Measurements from ENCODE around the gene RAD23A. TPM values are rescaled to one million over a fixed set of nuclear protein-coding genes. Genes with fewer than 3 reads are reported as not detected.
"Not testable (repeated sequence)": the region's sequence is repeated elsewhere in the genome, so short reads cannot be mapped to it uniquely, and the experiment has no call there.

The RAD23A gene
- 10 to 100 TPM; 37.6 to 85.9 TPM for total RNA-seq
- 100 to 1,000 TPM; 101 to 109 TPM for polyA plus RNA-seq (ENCODE audit: insufficient read length in 2 of 2)
- long read RNA-seq, donor 1, transcript RAD23A-207 (2 exons, 545 nt): minor isoform, 12 of 53 reads
- long read RNA-seq, donor 1, transcript RAD23A-201 (9 exons, 1,736 nt): major isoform, 23 of 53 reads
- long read RNA-seq, donor 1, transcript RAD23A-203 (9 exons, 1,746 nt): minor isoform, 17 of 53 reads
- long read RNA-seq, donor 1, partial matches to known transcripts: 0 of 53 reads
- long read RNA-seq, donor 1, other reads (novel, unspliced or antisense): 0 of 53 reads
- long read RNA-seq, donor 2, transcript RAD23A-201 (9 exons, 1,736 nt): minor isoform, 8 of 30 reads
- long read RNA-seq, donor 2, transcript RAD23A-207 (2 exons, 545 nt): minor isoform, 5 of 30 reads
- long read RNA-seq, donor 2, transcript RAD23A-203 (9 exons, 1,746 nt): major isoform, 10 of 30 reads
- long read RNA-seq, donor 2, partial matches to known transcripts: 5 of 30 reads
- long read RNA-seq, donor 2, other reads (novel, unspliced or antisense): 0 of 30 reads
- long read RNA-seq, donor 3, transcript RAD23A-203 (9 exons, 1,746 nt): major isoform, 17 of 32 reads
- long read RNA-seq, donor 3, transcript RAD23A-201 (9 exons, 1,736 nt): minor isoform, 7 of 32 reads
- long read RNA-seq, donor 3, transcript RAD23A-207 (2 exons, 545 nt): minor isoform, 8 of 32 reads
- long read RNA-seq, donor 3, partial matches to known transcripts: 0 of 32 reads
- long read RNA-seq, donor 3, other reads (novel, unspliced or antisense): 0 of 32 reads
- long read RNA-seq, donor 4, transcript RAD23A-203 (9 exons, 1,746 nt): minor isoform, 10 of 44 reads
- long read RNA-seq, donor 4, transcript RAD23A-207 (2 exons, 545 nt): major isoform, 18 of 44 reads
- long read RNA-seq, donor 4, transcript RAD23A-201 (9 exons, 1,736 nt): minor isoform, 16 of 44 reads
- long read RNA-seq, donor 4, partial matches to known transcripts: 0 of 44 reads
- long read RNA-seq, donor 4, other reads (novel, unspliced or antisense): 0 of 44 reads

DNA sequence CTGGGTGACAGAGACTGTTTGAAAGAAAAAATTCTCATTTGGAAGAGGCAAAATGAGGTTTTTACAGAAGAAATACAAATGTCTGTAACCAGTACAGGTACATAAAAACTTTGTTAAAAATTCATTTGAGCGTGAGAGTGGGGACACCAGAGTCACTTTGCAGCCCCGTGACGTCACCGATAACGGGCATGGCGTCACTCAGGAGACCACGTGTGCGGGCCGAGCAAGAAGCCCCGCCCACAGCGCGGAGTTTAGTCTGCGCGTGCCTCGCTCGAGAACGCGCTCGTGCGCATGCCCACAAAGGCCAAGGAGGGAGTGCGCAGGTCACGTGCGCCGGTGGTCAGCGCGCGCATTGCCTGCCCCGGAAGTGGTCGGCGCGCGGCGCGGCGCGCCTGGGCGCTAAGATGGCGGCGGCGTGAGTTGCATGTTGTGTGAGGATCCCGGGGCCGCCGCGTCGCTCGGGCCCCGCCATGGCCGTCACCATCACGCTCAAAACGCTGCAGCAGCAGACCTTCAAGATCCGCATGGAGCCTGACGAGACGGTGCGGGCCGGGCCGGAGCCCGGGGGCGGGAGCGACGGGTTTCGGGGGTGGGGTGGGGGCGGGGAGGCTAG lies at the start of gene RAD23A:
Gene RAD23A (plus strand): TSS at position 384 of the 613 bp plus-strand sequence. CDS start 87 bp downstream, at position 471.
- peak within 1 kb of the TSS; percentile 73 for H3K4me3 ChIP-seq (ENCODE audit: low read depth, low read length)
- no peaks in the 10 kb centered on the region for H3K27me3 ChIP-seq (ENCODE audit: control insufficient read depth, insufficient read depth, low read length)
- H3K36me3 ChIP-seq (ENCODE audit: control insufficient read depth, insufficient read depth, low read length): peaks cover 78% of the 10 kb centered on the region
- DNase-seq (ENCODE audit: low read depth in 4 of 6, low spot score in 6 of 6): peak; percentile 94 to 99 (median 96)
- H3K4me1 ChIP-seq (ENCODE audit: control insufficient read depth, insufficient read depth, low read length): peaks cover 35% of the 10 kb centered on the region
- H3K27ac ChIP-seq (ENCODE audit: low read depth, low read length): peak within 1 kb of the TSS; percentile 84
- H3K9me3 ChIP-seq (ENCODE audit: control insufficient read depth, insufficient read depth, low read length): no peaks in the 10 kb centered on the region
- under 1% methylated on average over 51 of the region's 62 CpGs for WGBS (ENCODE audit: insufficient coverage)

DNA sequence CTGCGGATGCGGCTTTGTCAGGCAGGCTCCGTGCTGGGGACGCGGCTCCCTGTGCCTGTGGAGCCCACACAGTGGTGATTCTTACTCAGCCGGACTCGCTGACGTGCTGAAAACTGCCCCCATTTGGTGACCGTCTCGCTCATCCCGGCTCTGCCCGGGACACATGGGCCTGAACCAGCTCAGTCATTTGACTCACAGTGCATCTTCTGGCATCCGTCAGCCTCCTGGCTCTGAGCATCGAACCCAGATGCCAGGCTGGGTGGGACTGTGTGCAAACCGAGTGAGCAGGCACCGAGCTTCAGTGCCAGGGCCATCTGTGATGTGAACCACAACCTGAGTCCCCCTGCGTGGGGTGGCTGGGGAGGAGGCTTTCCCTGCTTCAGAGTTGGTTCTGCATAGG lies 49.2 kb upstream of the RAD23A start:
- H3K4me3 ChIP-seq (ENCODE audit: low read depth, low read length): no peak overlapping the region
- no peaks in the 10 kb centered on the region for H3K9me3 ChIP-seq (ENCODE audit: control insufficient read depth, insufficient read depth, low read length)
- peaks cover 9% of the 10 kb centered on the region for H3K4me1 ChIP-seq (ENCODE audit: control insufficient read depth, insufficient read depth, low read length)
- H3K27me3 ChIP-seq (ENCODE audit: control insufficient read depth, insufficient read depth, low read length): no peaks in the 10 kb centered on the region
- H3K36me3 ChIP-seq (ENCODE audit: control insufficient read depth, insufficient read depth, low read length): peaks cover 68% of the 10 kb centered on the region
- H3K27ac ChIP-seq (ENCODE audit: low read depth, low read length): no peak overlapping the region
- WGBS (ENCODE audit: insufficient coverage): 96% methylated on average over 17 of the region's 17 CpGs
- DNase-seq (ENCODE audit: low read depth in 4 of 6, low spot score in 6 of 6): no peak

DNA sequence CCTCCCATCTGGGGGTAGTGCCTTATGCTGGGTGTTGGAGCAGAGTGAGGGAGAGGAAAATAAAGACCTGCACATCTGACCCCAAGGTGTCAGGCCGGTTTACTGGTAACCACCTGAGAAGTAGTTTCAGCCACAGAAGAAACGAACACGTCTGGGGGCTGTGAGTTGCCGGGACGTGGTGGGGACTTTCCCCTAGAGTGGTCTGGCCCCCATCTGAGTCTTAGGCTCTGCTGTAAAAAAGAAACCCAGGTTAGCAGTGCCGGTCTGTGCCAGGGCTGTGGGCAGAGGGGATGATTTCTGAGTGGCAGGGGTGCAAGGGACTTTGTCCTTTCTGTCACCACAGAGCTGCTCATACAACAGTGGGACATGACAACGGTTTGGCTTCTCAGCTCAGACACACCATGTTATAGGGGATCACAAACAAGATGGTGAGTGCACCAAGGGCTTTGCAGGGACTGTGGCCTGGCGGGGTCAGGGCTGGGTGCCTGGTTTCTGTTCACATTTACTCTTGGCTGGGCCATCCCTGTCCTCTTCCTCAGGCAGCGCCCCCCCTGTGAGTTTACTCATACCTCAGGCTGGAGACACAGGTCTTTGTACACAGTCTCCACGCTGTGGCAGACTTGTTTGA lies 45.7 kb upstream of the RAD23A start:
- no peak for DNase-seq (ENCODE audit: low read depth in 4 of 6, low spot score in 6 of 6)
- Histone ChIP-seq H3K36me3 (ENCODE audit: control insufficient read depth, insufficient read depth, low read length) (peaks cover 57% of the 10 kb centered on the region), H3K9me3 (ENCODE audit: control insufficient read depth, insufficient read depth, low read length) (no peaks in the 10 kb centered on the region), H3K27ac (ENCODE audit: low read depth, low read length) (no peak overlapping the region), H3K27me3 (ENCODE audit: control insufficient read depth, insufficient read depth, low read length) (no peaks in the 10 kb centered on the region), H3K4me1 (ENCODE audit: control insufficient read depth, insufficient read depth, low read length) (no peaks in the 10 kb centered on the region), H3K4me3 (ENCODE audit: low read depth, low read length) (no peak overlapping the region)
- WGBS (ENCODE audit: insufficient coverage): 87% methylated on average over 10 of the region's 10 CpGs

DNA sequence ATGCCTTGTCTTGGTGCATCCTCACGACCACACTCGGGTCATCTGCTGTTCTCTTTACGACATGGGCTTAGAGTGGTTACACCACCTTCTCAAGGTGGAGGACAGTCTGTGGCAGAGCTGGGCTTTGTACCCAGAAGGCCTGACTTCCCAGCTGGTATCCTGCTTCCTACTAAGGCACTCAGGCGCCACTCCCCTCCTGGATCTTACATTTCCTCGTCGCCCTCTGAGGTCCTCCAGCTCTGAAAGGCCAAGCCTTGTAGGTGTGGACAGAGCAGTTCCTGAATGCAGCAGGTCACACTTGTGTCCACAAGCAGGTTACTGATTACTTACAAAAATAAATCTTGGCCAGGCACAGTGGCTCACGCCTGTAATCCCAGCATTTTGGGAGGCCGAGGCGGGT lies 38.5 kb upstream of the RAD23A start:
- no peak overlapping the region for H3K4me3 ChIP-seq (ENCODE audit: low read depth, low read length)
- no peaks in the 10 kb centered on the region for H3K9me3 ChIP-seq (ENCODE audit: control insufficient read depth, insufficient read depth, low read length)
- no peaks in the 10 kb centered on the region for H3K27me3 ChIP-seq (ENCODE audit: control insufficient read depth, insufficient read depth, low read length)
- WGBS (ENCODE audit: insufficient coverage): 89% methylated on average over 9 of the region's 9 CpGs
- DNase-seq (ENCODE audit: low read depth in 4 of 6, low spot score in 6 of 6): no peak
- no peak overlapping the region for H3K27ac ChIP-seq (ENCODE audit: low read depth, low read length)
- peaks cover 15% of the 10 kb centered on the region for H3K36me3 ChIP-seq (ENCODE audit: control insufficient read depth, insufficient read depth, low read length)
- peaks cover 13% of the 10 kb centered on the region for H3K4me1 ChIP-seq (ENCODE audit: control insufficient read depth, insufficient read depth, low read length)

DNA sequence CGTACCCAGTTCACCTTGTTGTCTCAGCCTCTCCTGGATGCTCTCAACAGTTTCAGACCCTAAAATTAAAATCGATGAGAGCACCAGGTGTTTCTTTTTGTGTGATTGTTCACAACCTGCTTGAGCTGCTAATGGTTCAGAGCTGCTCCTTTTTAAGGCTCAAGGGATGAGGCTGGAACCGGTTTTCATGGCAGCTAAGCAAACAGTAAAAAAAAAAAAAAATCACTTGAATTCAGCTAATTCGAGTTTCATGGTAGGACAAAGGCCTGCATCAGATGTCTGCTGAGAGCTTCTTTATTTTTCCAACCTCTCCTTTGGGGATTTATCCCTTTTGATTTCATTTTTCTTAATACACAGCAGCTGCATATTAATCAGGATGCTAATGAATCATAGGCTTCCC lies 33.1 kb upstream of the RAD23A start:
- no peak overlapping the region for H3K4me3 ChIP-seq (ENCODE audit: low read depth, low read length)
- 5% methylated on average over 2 of the region's 4 CpGs for WGBS (ENCODE audit: insufficient coverage)

DNA sequence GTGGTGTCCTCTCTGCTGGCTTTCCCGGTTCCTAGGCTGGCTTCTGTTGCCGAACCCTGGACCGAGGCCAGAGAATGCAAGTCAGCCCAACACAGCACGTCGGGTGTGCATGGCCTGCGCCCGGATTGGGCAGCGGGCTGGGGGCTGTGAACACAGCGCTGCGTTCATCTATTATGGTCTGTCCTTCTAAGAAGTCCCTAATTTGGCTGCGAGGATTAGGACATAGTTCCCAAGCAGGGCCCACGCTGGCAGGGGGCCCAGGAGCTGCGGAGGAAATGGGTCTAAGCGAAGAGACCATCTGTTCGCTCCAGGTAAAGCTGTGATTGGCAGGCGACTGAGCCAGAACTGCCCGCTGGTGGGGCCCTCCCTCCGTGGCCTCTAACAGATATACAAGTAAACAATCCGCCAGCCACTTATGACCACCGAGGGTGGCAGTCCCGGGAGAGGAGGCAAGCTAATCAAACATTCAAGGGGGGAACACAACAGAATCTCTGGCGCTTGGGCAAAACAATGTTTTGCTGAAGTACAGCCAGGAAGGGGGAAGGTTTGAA lies 32.6 kb upstream of the RAD23A start:
- WGBS (ENCODE audit: insufficient coverage): 5% methylated on average over 21 of the region's 22 CpGs
- peak in 5 of 6 donors; percentile 76 to 96 (median 88) for DNase-seq (ENCODE audit: low read depth in 4 of 6, low spot score in 6 of 6)
- Histone ChIP-seq H3K36me3 (ENCODE audit: control insufficient read depth, insufficient read depth, low read length) (no peaks in the 10 kb centered on the region), H3K27me3 (ENCODE audit: control insufficient read depth, insufficient read depth, low read length) (no peaks in the 10 kb centered on the region), H3K4me1 (ENCODE audit: control insufficient read depth, insufficient read depth, low read length) (peaks cover 36% of the 10 kb centered on the region), H3K27ac (ENCODE audit: low read depth, low read length) (peak overlapping the region; percentile 94), H3K9me3 (ENCODE audit: control insufficient read depth, insufficient read depth, low read length) (no peaks in the 10 kb centered on the region), H3K4me3 (ENCODE audit: low read depth, low read length) (peak overlapping the region; percentile 29)

More for the DNA sequence above, 33.1 kb upstream of the RAD23A start:
- Histone ChIP-seq H3K9me3 (ENCODE audit: control insufficient read depth, insufficient read depth, low read length) (no peaks in the 10 kb centered on the region), H3K27me3 (ENCODE audit: control insufficient read depth, insufficient read depth, low read length) (no peaks in the 10 kb centered on the region), H3K36me3 (ENCODE audit: control insufficient read depth, insufficient read depth, low read length) (no peaks in the 10 kb centered on the region), H3K27ac (ENCODE audit: low read depth, low read length) (peak overlapping the region; percentile 94), H3K4me1 (ENCODE audit: control insufficient read depth, insufficient read depth, low read length) (peaks cover 36% of the 10 kb centered on the region)
- peak in 1 of 6 donors; percentile 54 for DNase-seq (ENCODE audit: low read depth in 4 of 6, low spot score in 6 of 6)

DNA sequence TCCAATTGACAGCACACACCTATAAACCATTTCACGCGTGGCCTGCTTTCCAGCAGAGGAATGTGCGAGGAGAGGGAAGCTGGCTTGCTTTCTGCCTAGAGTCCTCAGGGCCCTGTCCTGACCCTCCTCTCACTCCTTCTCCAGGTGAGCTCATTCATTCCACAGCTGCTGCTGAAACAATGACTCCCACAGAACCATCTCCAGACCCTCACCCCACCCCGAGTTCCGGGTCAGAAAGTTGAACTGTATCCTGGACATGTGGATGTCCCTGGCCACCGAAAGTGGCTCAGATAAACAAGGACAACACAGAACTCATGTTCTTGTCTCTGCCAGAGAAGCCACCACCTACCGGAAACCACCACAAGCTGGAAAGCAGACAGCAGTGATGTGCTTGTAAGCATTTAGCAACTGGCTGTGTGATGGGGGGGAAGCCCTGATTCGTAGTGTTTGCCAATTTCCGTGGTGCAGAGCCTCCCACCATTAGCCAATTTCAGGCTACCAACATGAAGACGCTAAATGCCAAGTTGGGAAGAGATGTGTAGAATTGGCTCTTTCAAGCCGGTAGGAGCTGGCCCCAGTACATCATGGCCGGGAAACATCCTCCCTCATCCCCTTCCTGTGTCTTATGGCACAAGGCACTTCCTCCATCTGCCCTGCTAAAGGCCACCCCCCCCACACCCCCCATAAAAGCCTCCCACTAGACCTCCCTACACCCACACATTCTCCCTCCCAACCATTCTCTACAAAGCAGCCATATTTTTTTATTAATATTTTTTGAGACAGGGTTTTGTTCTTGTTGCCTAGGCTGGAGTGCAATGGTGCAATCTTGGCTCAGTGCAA lies 31.6 kb upstream of the RAD23A start:
- H3K4me1 ChIP-seq (ENCODE audit: control insufficient read depth, insufficient read depth, low read length): peaks cover 38% of the 10 kb centered on the region
- H3K27me3 ChIP-seq (ENCODE audit: control insufficient read depth, insufficient read depth, low read length): no peaks in the 10 kb centered on the region
- peak overlapping the region; percentile 94 for H3K27ac ChIP-seq (ENCODE audit: low read depth, low read length)
- WGBS (ENCODE audit: insufficient coverage): 35% methylated on average over 8 of the region's 12 CpGs
- no peaks in the 10 kb centered on the region for H3K9me3 ChIP-seq (ENCODE audit: control insufficient read depth, insufficient read depth, low read length)
- no peaks in the 10 kb centered on the region for H3K36me3 ChIP-seq (ENCODE audit: control insufficient read depth, insufficient read depth, low read length)
- no peak overlapping the region for H3K4me3 ChIP-seq (ENCODE audit: low read depth, low read length)
- DNase-seq (ENCODE audit: low read depth in 4 of 6, low spot score in 6 of 6): peak in 3 of 6 donors; percentile 7 to 62 (median 49)

DNA sequence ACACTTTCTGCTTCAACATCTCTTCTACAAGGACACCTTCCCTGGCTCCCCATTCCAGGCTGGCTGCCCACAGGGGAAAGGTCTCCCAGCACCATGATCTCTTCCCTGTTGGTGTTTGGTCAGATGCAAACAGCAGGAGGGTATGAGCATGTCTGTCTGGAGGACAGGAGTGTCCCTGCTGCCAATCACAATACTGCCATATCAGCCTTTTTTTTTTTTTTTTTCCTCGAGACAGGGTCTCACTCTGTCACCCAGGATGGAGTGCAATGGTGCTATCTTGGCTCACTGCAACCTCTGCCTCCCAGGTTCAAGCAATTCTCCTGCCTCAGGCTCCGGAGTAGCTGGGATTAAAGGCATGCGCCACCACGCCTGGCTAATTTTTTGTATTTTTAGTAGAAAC lies 29.8 kb upstream of the RAD23A start:
- peaks cover 45% of the 10 kb centered on the region for H3K4me1 ChIP-seq (ENCODE audit: control insufficient read depth, insufficient read depth, low read length)
- not testable (repeated sequence) for DNase-seq (ENCODE audit: low read depth in 4 of 6, low spot score in 6 of 6); H3K27me3 ChIP-seq (ENCODE audit: control insufficient read depth, insufficient read depth, low read length); H3K9me3 ChIP-seq (ENCODE audit: control insufficient read depth, insufficient read depth, low read length); H3K27ac ChIP-seq (ENCODE audit: low read depth, low read length); H3K4me3 ChIP-seq (ENCODE audit: low read depth, low read length); H3K36me3 ChIP-seq (ENCODE audit: control insufficient read depth, insufficient read depth, low read length)
- 91% methylated on average over 3 of the region's 4 CpGs for whole genome bisulfite sequencing (ENCODE audit: insufficient coverage)
